ENCODE data around the gene ZNF764. TPM values are rescaled to one million over a fixed set of nuclear protein-coding genes. Genes with fewer than 3 reads are reported as not detected.
A peak's percentile ranks its signal among the peaks of the same experiment; 100 is the strongest.

Gene ZNF764
- total RNA-seq = 1 to 10 TPM; 4.7 to 8.3 (median 7.2) TPM

- Histone ChIP-seq H3K27me3 (no peaks in the 10 kb centered on the region), H3K4me3 (peak within 1 kb of the TSS; percentile 82 to 96 (median 92)), H3K36me3 (peaks cover 9 to 32% (median 15%) of the 10 kb centered on the region in 3 donors), H3K27ac (peak within 1 kb of the TSS; percentile 95 to 98 (median 96)), H3K9me3 (no peaks in the 10 kb centered on the region), H3K4me1 (peaks cover 16 to 48% (median 17%) of the 10 kb centered on the region in 3 donors)
- intact Hi-C loops (cut with DNase I) = no loop called here
- TF ChIP-seq POLR2A (IDR thresholded peaks at IDR 0.05) (peak in 1 of 4 donors; percentile 62), CTCF (IDR thresholded peaks at IDR 0.05) (peak in 2 of 6 experiments; percentile 12 to 39)
- peak; percentile 93 for DNase-seq
- no CpG with 5 or more reads among the region's 74 CpGs for WGBS, 2 donors
Observed at GRCh38 chr16:30557957-30558788, at the start of gene ZNF764. Gene ZNF764, minus strand, starts transcription at chr16:30558374. Its CDS starts 192 bp downstream, at chr16:30558182.

GRCh38 chr16:30606004-30606403 is 47.8 kb upstream of the ZNF764 start:
- peaks cover 0 to 61% (median 19%) of the 10 kb centered on the region in 3 donors for H3K36me3 ChIP-seq
- no peaks in the 10 kb centered on the region for H3K27me3 ChIP-seq
- H3K4me3 ChIP-seq = no peak overlapping the region
- H3K4me1 ChIP-seq = peaks cover 4 to 30% (median 8%) of the 10 kb centered on the region in 3 donors
- 96 to 97% methylated on average over 3 of the region's 3 CpGs for WGBS, 2 donors
- no peak for DNase-seq
- TF ChIP-seq POLR2A (IDR thresholded peaks at IDR 0.05) (no peak), CTCF (IDR thresholded peaks at IDR 0.05) (no peak)
- H3K9me3 ChIP-seq = no peaks in the 10 kb centered on the region
- no peak overlapping the region for H3K27ac ChIP-seq
- intact Hi-C loops (cut with DNase I) = no loop called here

- no peak for TF ChIP-seq CTCF (IDR thresholded peaks at IDR 0.05)
- TF ChIP-seq POLR2A (IDR thresholded peaks at IDR 0.05) = no peak
- Histone ChIP-seq H3K27ac (no peak overlapping the region), H3K36me3 (peaks cover 0 to 61% (median 19%) of the 10 kb centered on the region in 3 donors), H3K4me1 (peaks cover 0 to 23% (median 8%) of the 10 kb centered on the region in 3 donors), H3K9me3 (no peaks in the 10 kb centered on the region), H3K4me3 (no peak overlapping the region), H3K27me3 (no peaks in the 10 kb centered on the region)
- no peak for DNase-seq
- WGBS, 2 donors = 76 to 85% methylated on average over 7 to 14 of the region's 15 CpGs
- intact Hi-C loops (cut with DNase I) = no loop called here
Observed at GRCh38 chr16:30605158-30605557, 47.0 kb upstream of the ZNF764 start.

GRCh38 chr16:30604316-30604947 is 46.3 kb upstream of the ZNF764 start:
- WGBS, 2 donors = 93% methylated on average over 26 of the region's 49 CpGs; no CpG with 5 or more reads in 1 of the 2 donors
- no peak for TF ChIP-seq CTCF (IDR thresholded peaks at IDR 0.05)
- no peak for TF ChIP-seq POLR2A (IDR thresholded peaks at IDR 0.05)
- Histone ChIP-seq H3K36me3 (peaks cover 0 to 61% (median 19%) of the 10 kb centered on the region in 3 donors), H3K9me3 (no peaks in the 10 kb centered on the region), H3K27ac (no peak overlapping the region), H3K27me3 (no peaks in the 10 kb centered on the region), H3K4me3 (no peak overlapping the region), H3K4me1 (peaks cover 0 to 20% (median 7%) of the 10 kb centered on the region in 3 donors)
- intact Hi-C loops (cut with DNase I) = no loop called here
- DNase-seq = no peak

GRCh38 chr16:30603945-30604315 is 45.8 kb upstream of the ZNF764 start:
- no peaks in the 10 kb centered on the region for H3K9me3 ChIP-seq
- peaks cover 0 to 15% (median 2%) of the 10 kb centered on the region in 3 donors for H3K4me1 ChIP-seq
- no peaks in the 10 kb centered on the region for H3K27me3 ChIP-seq
- no peak for TF ChIP-seq POLR2A (IDR thresholded peaks at IDR 0.05)
- TF ChIP-seq CTCF (IDR thresholded peaks at IDR 0.05) = no peak
- intact Hi-C loops (cut with DNase I) = no loop called here
- 78 to 81% methylated on average over 4 to 5 of the region's 7 CpGs for WGBS, 2 donors
- H3K4me3 ChIP-seq = no peak overlapping the region
- peaks cover 0 to 61% (median 19%) of the 10 kb centered on the region in 3 donors for H3K36me3 ChIP-seq
- no peak for DNase-seq
- no peak overlapping the region for H3K27ac ChIP-seq

Measured in esophagus squamous epithelium (tissue), 5 donors.